Esophagus muscularis mucosa (tissue), 4 donors: Measurements from ENCODE around the gene ZNF76. TPM values are rescaled to one million over a fixed set of nuclear protein-coding genes. Genes with fewer than 3 reads are reported as not detected.

ENCODE experiments used
- DNase-seq: peaks from one replicate; pipeline ENCODE4 v3.0.0-alpha.2; 2017; ENCODE audit errors: extremely low spot score
- H3K27ac ChIP-seq, 4 donors: fragments of 200-600 bp; sonication (generic); replicated peaks in 1 of 4; 1 replicate in 3 of 4; 2 replicates in 1 of 4; pipeline ENCODE4 v1.5.1; 2016 to 2019; ENCODE audit warnings: mild to moderate bottlenecking in 1 of 4
- H3K27me3 ChIP-seq, 4 donors: fragments of 200-600 bp; sonication (generic); one replicate each; pipeline versions ENCODE4 v1.5.1 to v1.6.0; 2016 to 2019
- H3K36me3 ChIP-seq, 4 donors: fragments of 200-600 bp; sonication (generic); one replicate each; pipeline ENCODE4 v1.5.1; 2016 to 2019
- H3K4me1 ChIP-seq, 4 donors: fragments of 200-600 bp; sonication (generic); one replicate each; pipeline ENCODE4 v1.5.1; 2016 to 2019
- H3K4me3 ChIP-seq, 4 donors: fragments of 200-600 bp; sonication (generic); 1 replicate in 2 of 4; 2 replicates in 2 of 4; pipeline ENCODE4 v1.5.1; 2016 to 2019; ENCODE audit warnings: mild to moderate bottlenecking in 4 of 4, moderate library complexity in 1 of 4
- H3K9me3 ChIP-seq, 4 donors: fragments of 200-600 bp; sonication (generic); 1 replicate in 3 of 4; 2 replicates in 1 of 4; pipeline ENCODE4 v1.5.1; 2016 to 2019
- CTCF ChIP-seq, 3 experiments: fragments of 200-600 bp in 2 of 3; fragments of 450-650 bp in 1 of 3; sonication (generic) in 2 of 3; IDR thresholded peaks; one replicate each; pipeline ENCODE4 v1.5.1; 2017 to 2019; ENCODE audit warnings: antibody characterized with exemption in 3 of 3, mild to moderate bottlenecking in 2 of 3, moderate library complexity in 1 of 3
- EP300 ChIP-seq: sonication (generic); formaldehyde crosslinking; IDR thresholded peaks from one replicate; pipeline ENCODE4 v1.6.1; 2017; ENCODE audit warnings: antibody characterized with exemption
- POLR2A ChIP-seq: fragments of 450-650 bp; IDR thresholded peaks from one replicate; pipeline ENCODE4 v1.6.1; 2017; ENCODE audit warnings: antibody characterized with exemption, moderate library complexity, mild to moderate bottlenecking, low read depth
- POLR2AphosphoS5 ChIP-seq, 2 donors: sonication (generic); formaldehyde crosslinking; IDR thresholded peaks; one replicate each; pipeline ENCODE4 v1.6.1; 2017; ENCODE audit warnings: antibody characterized with exemption in 2 of 2
- WGBS: methylation state at CpG from one replicate; pipeline ENCODE4 v1.1.5; 2018; 5-methylcytosine and 5-hydroxymethylcytosine counted together
- intact Hi-C: fragments of 100-400 bp; cut with DNase I; formaldehyde crosslinking; loops from one replicate; pipeline ENCODE4 v1.15.1; 2023
- total RNA-seq, 4 donors: library from RNA; depleted of rRNA; stranded (reverse); fragments of >200 nt; gene quantifications; one replicate each; pipeline versions ENCODE4 v1.1.0 to v1.2.1, GENCODE V29; 2016

The ZNF76 gene
- total RNA-seq, 4 donors from 2014 or later = 33.2 to 47.0 (median 36.2) TPM

- Histone ChIP-seq H3K9me3 (no peaks in the 10 kb centered on the region), H3K27ac (no peak overlapping the region), H3K4me3 (no peak overlapping the region), H3K4me1 (peaks cover 20 to 59% (median 47%) of the 10 kb centered on the region in 4 donors), H3K27me3 (no peaks in the 10 kb centered on the region), H3K36me3 (peaks cover 5 to 46% (median 37%) of the 10 kb centered on the region in 4 donors)
- intact Hi-C loops = loop anchor here (10.0 kb wide), 1 partner anchor 259 kb away; no protein-coding TSS in a partner anchor
- 79% methylated on average over 14 of the region's 17 CpGs for WGBS
- TF ChIP-seq CTCF (IDR thresholded peaks at IDR 0.05) (no peak), POLR2AphosphoS5 (IDR thresholded peaks at IDR 0.05) (no peak), EP300 (no peak), POLR2A (no peak)
- no peak for DNase-seq
Observed at GRCh38 chr6:35243386-35243958, 16.1 kb upstream of the ZNF76 start.

- DNase-seq = no peak
- TF ChIP-seq EP300 = no peak
- TF ChIP-seq POLR2A = no peak
- Histone ChIP-seq H3K36me3 (peaks cover 5 to 46% (median 37%) of the 10 kb centered on the region in 4 donors), H3K27ac (no peak overlapping the region), H3K4me1 (peaks cover 22 to 59% (median 47%) of the 10 kb centered on the region in 4 donors), H3K27me3 (no peaks in the 10 kb centered on the region), H3K4me3 (no peak overlapping the region), H3K9me3 (no peaks in the 10 kb centered on the region)
- intact Hi-C loops = loop anchor here (10.0 kb wide), 1 partner anchor 260 kb away; no protein-coding TSS in a partner anchor
- WGBS = 96% methylated on average over 7 of the region's 7 CpGs
Observed at GRCh38 chr6:35244551-35244950, 15.0 kb upstream of the ZNF76 start.

- intact Hi-C loops = loop anchor here (10.0 kb wide), 1 partner anchor 263 kb away; no protein-coding TSS in a partner anchor
- Histone ChIP-seq H3K9me3 (no peaks in the 10 kb centered on the region), H3K27ac (no peak overlapping the region), H3K36me3 (peaks cover 5 to 40% (median 31%) of the 10 kb centered on the region in 4 donors), H3K27me3 (no peaks in the 10 kb centered on the region), H3K4me3 (no peak overlapping the region), H3K4me1 (peaks cover 26 to 60% (median 45%) of the 10 kb centered on the region in 4 donors)
- WGBS = 90% methylated on average over 2 of the region's 2 CpGs
- DNase-seq = no peak
- no peak for TF ChIP-seq EP300
- TF ChIP-seq POLR2AphosphoS5 (IDR thresholded peaks at IDR 0.05) = no peak
- TF ChIP-seq POLR2A = no peak
- TF ChIP-seq CTCF (IDR thresholded peaks at IDR 0.05) = no peak
Observed at GRCh38 chr6:35247642-35248231, 11.8 kb upstream of the ZNF76 start.

GRCh38 chr6:35248300-35248699 lies 11.2 kb upstream of the ZNF76 start:
- TF ChIP-seq CTCF (IDR thresholded peaks at IDR 0.05) (no peak), POLR2A (no peak), POLR2AphosphoS5 (IDR thresholded peaks at IDR 0.05) (no peak), EP300 (no peak)
- Histone ChIP-seq H3K27me3 (no peaks in the 10 kb centered on the region), H3K36me3 (peaks cover 5 to 35% (median 28%) of the 10 kb centered on the region in 4 donors), H3K9me3 (no peaks in the 10 kb centered on the region), H3K4me1 (peaks cover 26 to 65% (median 50%) of the 10 kb centered on the region in 4 donors), H3K4me3 (no peak overlapping the region), H3K27ac (peak overlapping the region in 2 of 4 donors; percentile 16 to 51)
- no peak for DNase-seq
- intact Hi-C loops = loop anchor here (10.0 kb wide), 1 partner anchor 263 kb away; no protein-coding TSS in a partner anchor
- 58% methylated on average over 3 of the region's 3 CpGs for WGBS

GRCh38 chr6:35248965-35249364 lies 10.6 kb upstream of the ZNF76 start:
- H3K36me3 ChIP-seq = peaks cover 5 to 28% (median 23%) of the 10 kb centered on the region in 4 donors
- no peaks in the 10 kb centered on the region for H3K9me3 ChIP-seq
- DNase-seq = no peak
- peak overlapping the region in 2 of 4 donors; percentile 20 to 51 for H3K27ac ChIP-seq
- H3K27me3 ChIP-seq = no peaks in the 10 kb centered on the region
- WGBS = 71% methylated on average over 3 of the region's 3 CpGs
- peaks cover 26 to 69% (median 56%) of the 10 kb centered on the region in 4 donors for H3K4me1 ChIP-seq
- TF ChIP-seq POLR2A = no peak
- TF ChIP-seq CTCF (IDR thresholded peaks at IDR 0.05) = no peak
- TF ChIP-seq EP300 = no peak
- no peak for TF ChIP-seq POLR2AphosphoS5 (IDR thresholded peaks at IDR 0.05)
- intact Hi-C loops = loop anchor here (10.0 kb wide), 1 partner anchor 264 kb away; no protein-coding TSS in a partner anchor
- no peak overlapping the region for H3K4me3 ChIP-seq
